Gastrocnemius medialis (tissue), 4 donors: ENCODE results near the gene SLC17A1. TPM values are rescaled to one million over a fixed set of nuclear protein-coding genes. Genes with fewer than 3 reads are reported as not detected.
"Not testable (repeated sequence)": the region's sequence is repeated elsewhere in the genome, so short reads cannot be mapped to it uniquely, and the experiment has no call there.

Source experiments
- ATAC-seq, 2 donors: fragments of 150-250 bp; one replicate each; pipeline ENCODE4 v1.9.1; 2016
- DNase-seq, 2 donors: peaks; one replicate each; pipeline ENCODE4 v3.0.0-alpha.2; 2019
- H3K27ac ChIP-seq, 4 donors: fragments of 200-600 bp; sonication (generic); 1 replicate in 1 of 4; 2 replicates in 3 of 4; pipeline ENCODE4 v1.5.1; 2016 to 2018; ENCODE audit warnings: mild to moderate bottlenecking in 2 of 4, moderate library complexity in 1 of 4
- H3K27me3 ChIP-seq, 3 donors: fragments of 200-600 bp; sonication (generic) in 2 of 3; 1 replicate in 1 of 3; 2 replicates in 2 of 3; pipeline versions ENCODE4 v1.5.1 to v1.6.0; 2016 to 2019; ENCODE audit warnings: mild to moderate bottlenecking in 1 of 3, moderate library complexity in 1 of 3
- H3K36me3 ChIP-seq, 2 donors: fragments of 200-600 bp; sonication (generic) in 1 of 2; one replicate each; pipeline ENCODE4 v1.5.1; 2017 to 2018
- H3K4me1 ChIP-seq, 2 donors: fragments of 200-600 bp; sonication (generic) in 1 of 2; one replicate each; pipeline ENCODE4 v1.5.1; 2016 to 2017; ENCODE audit warnings: mild to moderate bottlenecking in 2 of 2
- H3K4me3 ChIP-seq, 4 donors: fragments of 200-600 bp; sonication (generic) in 3 of 4; 1 replicate in 1 of 4; 2 replicates in 3 of 4; pipeline ENCODE4 v1.5.1; 2016 to 2019; ENCODE audit warnings: mild to moderate bottlenecking in 2 of 4
- H3K9me3 ChIP-seq, 3 donors: fragments of 200-600 bp; sonication (generic) in 2 of 3; 1 replicate in 1 of 3; 2 replicates in 2 of 3; pipeline ENCODE4 v1.5.1; 2016 to 2019
- CTCF ChIP-seq, 5 experiments: fragments of 450-650 bp in 3 of 5; fragments of 200-600 bp in 2 of 5; sonication (generic) in 2 of 5; IDR thresholded peaks in 4 of 5; conservative IDR thresholded peaks in 1 of 5; 1 replicate in 4 of 5; 2 replicates in 1 of 5; pipeline ENCODE4 v1.5.1; 2016 to 2019; ENCODE audit warnings: antibody characterized with exemption in 5 of 5, mild to moderate bottlenecking in 3 of 5, moderate library complexity in 3 of 5
- POLR2A ChIP-seq, 2 donors: fragments of 450-650 bp; IDR thresholded peaks; one replicate each; pipeline ENCODE4 v1.6.1; 2017; ENCODE audit warnings: antibody characterized with exemption in 2 of 2, mild to moderate bottlenecking in 2 of 2, moderate library complexity in 2 of 2
- in situ Hi-C, 4 donors: fragments of 200-750 bp; cut with MboI; loops; one replicate each; pipeline versions ENCODE4 v1.15.0 to v1.8.0; 2017; ENCODE audit warnings: low sequenced_read_pairs in 4 of 4
- intact Hi-C: fragments of 100-400 bp; cut with DNase I; formaldehyde crosslinking; loops from one replicate; pipeline ENCODE4 v1.15.1; 2023; ENCODE audit warnings: low total_unique reads
- total RNA-seq, 4 donors: library from RNA; depleted of rRNA; stranded (reverse); fragments of >200 nt; gene quantifications; one replicate each; pipeline versions ENCODE4 v1.1.0 to v1.2.3, GENCODE V29; 2016

Gene SLC17A1
- total RNA-seq, 4 donors from 2014 or later, result not detected

GRCh38 chr6:25753079-25753478 lies 78.8 kb downstream of the SLC17A1 start:
- H3K9me3 ChIP-seq, result no peaks in the 10 kb centered on the region
- no peak overlapping the region for H3K27ac ChIP-seq
- H3K4me1 ChIP-seq, result no peaks in the 10 kb centered on the region
- no peaks in the 10 kb centered on the region for H3K36me3 ChIP-seq
- no peak for TF ChIP-seq POLR2A (IDR thresholded peaks at IDR 0.05)
- no peak for TF ChIP-seq CTCF (IDR thresholded peaks at IDR 0.05 in 4 of 5, conservative IDR thresholded peaks at IDR 0.05 in 1 of 5)
- intact Hi-C loops, result no loop called here
- H3K27me3 ChIP-seq, result no peaks in the 10 kb centered on the region
- H3K4me3 ChIP-seq, result no peak overlapping the region
- no peak for DNase-seq
- in situ Hi-C loops, result no loop called here
- ATAC-seq, result no peak

- Histone ChIP-seq H3K9me3 (no peaks in the 10 kb centered on the region), H3K4me1 (no peaks in the 10 kb centered on the region), H3K27ac (no peak overlapping the region), H3K4me3 (no peak overlapping the region), H3K36me3 (no peaks in the 10 kb centered on the region), H3K27me3 (no peaks in the 10 kb centered on the region)
- ATAC-seq (no peak), DNase-seq (no peak)
- no peak for TF ChIP-seq CTCF (IDR thresholded peaks at IDR 0.05 in 4 of 5, conservative IDR thresholded peaks at IDR 0.05 in 1 of 5)
- TF ChIP-seq POLR2A (IDR thresholded peaks at IDR 0.05), result no peak
- intact Hi-C loops, result no loop called here
- in situ Hi-C loops, result no loop called here
Observed at GRCh38 chr6:25750906-25751305, 80.9 kb downstream of the SLC17A1 start.

GRCh38 chr6:25749837-25750236 lies 82.0 kb downstream of the SLC17A1 start:
- no peak for ATAC-seq
- intact Hi-C loops, result no loop called here
- Histone ChIP-seq H3K36me3 (no peaks in the 10 kb centered on the region), H3K4me1 (no peaks in the 10 kb centered on the region), H3K9me3 (no peaks in the 10 kb centered on the region), H3K27me3 (no peaks in the 10 kb centered on the region), H3K4me3 (no peak overlapping the region), H3K27ac (no peak overlapping the region)
- TF ChIP-seq POLR2A (IDR thresholded peaks at IDR 0.05), result no peak
- no peak for TF ChIP-seq CTCF (IDR thresholded peaks at IDR 0.05 in 4 of 5, conservative IDR thresholded peaks at IDR 0.05 in 1 of 5)
- no peak for DNase-seq
- in situ Hi-C loops, result no loop called here

- H3K27ac ChIP-seq, intact Hi-C loops, H3K4me3 ChIP-seq, in situ Hi-C loops, H3K36me3 ChIP-seq, H3K9me3 ChIP-seq, H3K4me1 ChIP-seq, DNase-seq, ATAC-seq, H3K27me3 ChIP-seq: not testable (repeated sequence)
Observed at GRCh38 chr6:25748601-25749517, 83.0 kb downstream of the SLC17A1 start.

GRCh38 chr6:25748049-25748448 lies 83.8 kb downstream of the SLC17A1 start:
- Histone ChIP-seq H3K27me3 (no peaks in the 10 kb centered on the region), H3K27ac (no peak overlapping the region), H3K4me3 (no peak overlapping the region), H3K4me1 (no peaks in the 10 kb centered on the region), H3K9me3 (no peaks in the 10 kb centered on the region), H3K36me3 (no peaks in the 10 kb centered on the region)
- TF ChIP-seq POLR2A (IDR thresholded peaks at IDR 0.05) (no peak), CTCF (IDR thresholded peaks at IDR 0.05 in 4 of 5, conservative IDR thresholded peaks at IDR 0.05 in 1 of 5) (no peak)
- intact Hi-C loops, result no loop called here
- in situ Hi-C loops, result no loop called here
- DNase-seq, result no peak
- ATAC-seq, result no peak
